Endothelial cell of hepatic sinusoid (primary cell): ENCODE measurements around the gene HIP1R.

Source experiments
- in situ Hi-C: cut with HindIII; loops from 2 replicates; pipeline ENCODE4 v1.10.0; 2017; ENCODE audit warnings: low sequenced_read_pairs

HIP1R gene

GRCh38 chr12:122845865-122846621, 10.8 kb downstream of the HIP1R start:
- in situ Hi-C loops, result loop anchor here (25.0 kb wide), 1 partner anchor 391 kb away; the partner anchor contains the start of genes MPHOSPH9 and MTRFR

DNA sequence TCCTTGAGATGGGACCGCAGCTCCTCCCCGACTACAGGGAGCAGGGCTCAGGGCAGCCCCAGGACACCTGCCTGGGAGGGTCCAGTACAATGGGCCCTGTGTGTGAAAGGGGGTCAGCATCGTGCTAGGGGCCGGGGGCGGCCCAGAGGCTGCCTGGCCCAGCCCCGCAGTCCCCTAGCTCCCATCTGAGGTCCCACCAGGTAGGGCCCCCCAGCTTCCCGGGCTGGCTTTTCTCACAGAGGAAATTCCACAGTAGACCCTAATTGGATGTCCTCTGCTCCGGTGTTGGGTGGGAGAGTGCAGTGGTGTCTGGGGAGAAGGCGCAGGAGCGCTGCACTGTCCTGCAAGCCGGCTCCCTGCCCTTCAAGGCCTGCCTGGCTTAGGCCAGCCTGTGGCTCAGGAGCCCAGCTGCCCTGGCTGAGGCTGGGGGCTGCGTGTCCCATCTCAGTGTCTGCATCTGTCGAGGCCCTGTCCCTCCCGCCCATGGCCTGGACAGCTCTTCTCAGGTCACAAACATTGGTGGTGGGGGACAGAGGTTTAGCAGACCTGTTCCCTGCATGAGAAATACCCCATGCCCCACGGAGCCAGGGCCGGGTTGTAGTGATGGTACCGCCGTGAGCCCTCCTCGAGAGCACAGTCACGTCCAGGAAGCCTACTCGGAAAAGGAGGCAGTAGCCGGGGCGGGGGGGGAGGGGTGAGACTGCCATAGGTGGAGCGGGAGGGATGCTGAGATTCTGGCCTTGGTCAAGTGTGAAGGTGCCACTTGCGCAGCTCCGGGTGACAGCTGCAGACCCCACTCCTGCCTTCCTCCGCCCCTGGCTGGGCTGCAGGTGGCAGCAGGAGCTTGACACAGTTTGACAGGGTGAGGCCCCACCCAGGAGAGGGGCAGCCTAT, 11.6 kb downstream of the HIP1R start:
- in situ Hi-C loops, result loop anchor here (25.0 kb wide), 1 partner anchor 390 kb away; the partner anchor contains the start of genes MPHOSPH9 and MTRFR

- in situ Hi-C loops, result loop anchor here (25.0 kb wide), 1 partner anchor 390 kb away; the partner anchor contains the start of genes MPHOSPH9 and MTRFR
Observed at GRCh38 chr12:122847516-122847836, 12.2 kb downstream of the HIP1R start.

DNA sequence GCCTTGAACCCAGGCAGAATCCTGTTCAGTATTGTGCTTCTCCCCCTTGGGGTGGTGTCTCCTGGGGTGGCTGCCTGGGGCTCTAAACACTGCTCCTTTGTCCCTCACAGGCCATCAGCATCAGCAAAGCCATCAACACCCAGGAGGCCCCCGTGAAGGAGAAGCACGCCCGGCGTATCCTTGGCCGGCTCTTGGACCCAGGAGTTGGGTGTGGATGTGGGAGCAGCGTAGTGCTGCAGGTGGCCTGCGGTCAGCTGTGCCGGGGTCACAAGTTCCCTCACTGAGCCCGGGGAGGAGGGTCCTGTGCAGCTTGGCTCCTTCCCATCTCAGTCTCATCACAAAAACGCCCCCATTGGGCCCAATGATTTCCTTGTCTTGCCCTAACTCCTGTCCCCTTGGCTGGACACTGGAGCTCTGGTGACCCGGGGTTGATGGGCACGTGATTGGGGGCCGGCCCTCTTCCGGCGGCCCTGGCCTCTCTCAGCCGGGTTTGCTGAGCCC, 12.7 kb downstream of the HIP1R start:
- in situ Hi-C loops, result loop anchor here (25.0 kb wide), 1 partner anchor 389 kb away; the partner anchor contains the start of genes MPHOSPH9 and MTRFR

GRCh38 chr12:122848471-122849351, 13.5 kb downstream of the HIP1R start:
- in situ Hi-C loops, result loop anchor here (25.0 kb wide), 1 partner anchor 389 kb away; the partner anchor contains the start of genes MPHOSPH9 and MTRFR

DNA sequence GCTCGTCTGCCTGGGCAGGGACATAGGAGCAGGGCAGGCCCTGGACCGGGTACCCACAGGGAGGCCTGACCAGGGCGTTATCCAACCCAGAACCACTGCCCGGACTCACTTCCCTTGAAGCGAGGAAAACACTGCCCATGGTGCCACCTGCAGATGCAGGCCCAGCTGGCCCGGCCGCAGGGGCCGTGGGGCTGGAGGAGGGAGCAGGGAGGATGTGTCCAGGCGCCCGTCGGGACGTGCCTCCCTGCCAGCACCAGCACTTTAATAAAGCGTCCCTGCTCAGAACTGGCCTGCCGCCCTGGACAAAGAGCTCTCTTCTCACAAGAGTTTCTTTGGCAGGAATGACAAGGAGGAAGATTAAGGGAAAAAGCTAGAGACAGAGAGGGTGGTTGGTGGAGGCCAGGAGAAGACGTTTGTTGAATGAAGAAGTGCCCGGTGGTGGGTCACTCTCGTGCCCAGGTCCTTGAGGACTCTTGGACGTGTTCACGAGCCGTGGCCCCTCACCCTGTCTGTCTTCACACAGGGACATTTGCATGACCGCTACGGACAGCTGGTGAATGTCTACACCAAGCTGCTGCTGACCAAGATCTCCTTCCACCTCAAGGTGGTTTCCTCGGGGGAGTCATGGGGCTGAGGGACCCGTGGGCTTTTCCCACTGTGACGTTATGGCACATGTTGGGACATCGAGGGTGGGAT, 14.2 kb downstream of the HIP1R start:
- in situ Hi-C loops, result loop anchor here (5.0 to 25.0 kb wide), 2 partner anchors 98 to 388 kb away; partner anchors contain the start of genes MPHOSPH9 and MTRFR

GRCh38 chr12:122850048-122850445, 14.8 kb downstream of the HIP1R start:
- in situ Hi-C loops, result loop anchor here (5.0 kb wide), 1 partner anchor 97 kb away; no protein-coding TSS in a partner anchor

DNA sequence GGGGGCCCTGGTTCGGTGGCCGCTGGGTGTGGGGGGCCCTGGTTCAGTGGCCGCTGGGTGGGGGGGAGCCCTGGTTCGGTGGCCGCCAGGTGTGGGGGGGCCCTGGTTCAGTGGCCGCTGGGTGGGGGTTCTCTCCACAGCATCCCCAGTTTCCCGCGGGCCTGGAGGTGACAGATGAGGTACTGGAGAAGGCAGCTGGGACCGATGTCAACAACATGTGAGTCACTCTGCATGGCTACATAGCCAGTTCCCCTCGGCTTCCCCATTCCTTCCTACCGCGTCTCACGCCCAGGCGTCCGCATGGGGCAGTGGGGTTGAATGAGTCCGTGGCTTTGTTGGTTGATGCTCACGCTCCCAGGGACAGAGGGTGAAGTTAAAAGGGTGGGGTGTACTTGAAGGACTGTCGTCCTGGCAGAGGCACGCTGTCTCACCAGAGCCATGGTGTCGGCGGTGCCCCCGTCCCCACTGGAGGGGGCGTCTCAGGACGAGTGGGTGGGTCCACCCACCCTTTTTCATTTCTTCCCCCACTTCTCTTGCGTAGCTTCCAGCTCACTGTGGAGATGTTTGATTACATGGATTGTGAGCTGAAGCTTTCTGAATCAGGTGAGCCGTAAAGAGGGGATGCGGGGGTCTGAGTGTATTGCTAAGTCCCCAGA, 15.6 kb downstream of the HIP1R start:
- in situ Hi-C loops, result loop anchor here (5.0 kb wide), 1 partner anchor 96 kb away; no protein-coding TSS in a partner anchor

DNA sequence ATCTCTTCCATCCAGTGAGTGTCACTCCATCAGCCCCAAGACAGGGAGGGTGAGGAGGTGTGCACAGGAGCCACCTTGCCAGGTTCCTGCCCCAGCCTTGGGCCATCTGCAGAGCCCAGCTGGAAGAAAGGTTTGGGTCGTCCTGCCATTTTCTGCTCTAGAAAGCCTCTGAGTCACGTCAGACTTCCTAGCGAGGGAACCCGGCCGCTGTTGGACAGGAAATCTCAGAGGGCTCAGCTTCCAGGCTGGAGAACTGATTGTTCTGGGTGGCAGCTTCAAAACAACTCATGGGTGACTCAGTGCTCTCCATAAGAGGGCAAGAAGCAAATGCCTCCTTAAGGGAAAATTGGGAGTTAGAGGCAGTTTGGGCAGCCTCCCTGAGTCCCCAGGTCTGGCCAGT, 16.6 kb downstream of the HIP1R start:
- in situ Hi-C loops, result loop anchor here (5.0 kb wide), 1 partner anchor 95 kb away; no protein-coding TSS in a partner anchor

DNA sequence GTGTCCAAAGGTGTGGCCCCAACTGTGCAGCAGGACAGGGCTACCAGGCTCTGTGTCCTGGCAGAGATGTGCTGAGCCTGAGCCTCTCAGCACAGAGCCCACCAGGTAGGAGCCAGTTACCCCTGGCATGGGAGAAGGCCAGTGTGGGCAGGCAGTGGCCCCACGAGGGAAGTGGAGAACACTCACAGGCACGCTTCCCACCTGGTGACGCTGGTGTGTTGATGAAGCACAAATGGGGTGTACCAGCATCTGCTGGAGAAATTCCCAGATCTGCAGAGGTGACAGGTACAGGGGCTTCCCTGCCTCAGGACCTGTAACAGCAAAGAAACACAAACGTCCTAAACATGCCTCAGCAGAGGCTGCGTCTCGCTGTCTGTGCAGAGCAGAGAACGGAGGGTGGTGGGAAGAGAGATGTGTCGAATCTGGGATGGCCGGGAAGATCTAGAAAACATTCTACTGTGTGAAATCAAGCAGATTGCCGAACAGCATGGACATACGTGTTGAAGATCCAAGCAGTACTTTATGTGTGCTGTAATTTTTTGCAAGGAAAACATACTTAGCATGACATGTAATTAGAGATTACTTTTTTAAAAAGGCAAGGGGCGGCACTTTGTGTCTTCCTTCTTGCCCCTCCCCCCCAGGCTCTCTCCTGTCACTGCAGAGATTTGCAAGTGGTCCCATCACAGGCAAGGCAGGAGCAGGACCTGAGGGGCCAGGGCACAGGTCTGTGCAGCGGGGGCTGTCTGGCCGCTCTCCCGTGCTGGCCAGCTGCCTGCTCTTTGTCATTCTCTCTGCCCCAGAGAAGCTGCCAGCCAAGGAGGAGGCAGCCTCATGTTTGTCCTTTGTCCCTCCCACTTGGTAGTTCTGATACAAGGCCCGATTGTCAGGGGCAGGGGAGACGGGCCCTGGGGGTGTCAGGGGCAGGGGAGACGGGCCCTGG, 17.3 kb downstream of the HIP1R start:
- in situ Hi-C loops, result loop anchor here (5.0 kb wide), 1 partner anchor 95 kb away; no protein-coding TSS in a partner anchor

DNA sequence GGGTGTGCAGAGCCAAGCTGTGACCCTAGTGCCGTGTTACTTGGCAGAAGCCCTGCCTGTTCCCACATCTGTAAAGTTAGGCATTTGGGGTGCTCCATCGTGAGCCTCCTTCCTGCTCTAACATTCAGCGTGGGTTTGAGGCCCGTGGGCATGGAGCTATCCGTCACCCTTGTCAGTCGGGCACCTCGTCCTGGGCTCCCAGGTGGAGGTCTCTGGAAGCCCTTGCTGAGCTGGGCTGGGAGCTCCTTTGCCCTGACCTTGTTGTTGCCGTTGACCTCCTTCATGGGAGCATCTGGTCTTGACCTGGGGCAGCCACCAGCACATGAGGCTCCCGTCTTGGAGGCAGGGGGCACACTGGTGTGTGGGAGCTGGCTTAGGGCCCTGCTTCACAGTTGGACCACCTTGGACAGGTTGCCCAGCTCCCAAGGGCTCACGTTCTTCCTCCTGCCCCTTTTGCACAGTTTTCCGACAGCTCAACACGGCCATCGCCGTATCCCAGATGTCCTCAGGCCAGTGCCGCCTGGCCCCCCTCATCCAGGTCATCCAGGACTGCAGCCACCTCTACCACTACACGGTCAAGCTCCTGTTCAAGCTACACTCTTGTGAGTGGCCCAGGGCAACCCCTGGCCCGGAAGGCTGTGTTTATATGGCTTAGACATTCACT, 18.5 kb downstream of the HIP1R start:
- in situ Hi-C loops, result loop anchor here (5.0 kb wide), 1 partner anchor 94 kb away; no protein-coding TSS in a partner anchor

DNA sequence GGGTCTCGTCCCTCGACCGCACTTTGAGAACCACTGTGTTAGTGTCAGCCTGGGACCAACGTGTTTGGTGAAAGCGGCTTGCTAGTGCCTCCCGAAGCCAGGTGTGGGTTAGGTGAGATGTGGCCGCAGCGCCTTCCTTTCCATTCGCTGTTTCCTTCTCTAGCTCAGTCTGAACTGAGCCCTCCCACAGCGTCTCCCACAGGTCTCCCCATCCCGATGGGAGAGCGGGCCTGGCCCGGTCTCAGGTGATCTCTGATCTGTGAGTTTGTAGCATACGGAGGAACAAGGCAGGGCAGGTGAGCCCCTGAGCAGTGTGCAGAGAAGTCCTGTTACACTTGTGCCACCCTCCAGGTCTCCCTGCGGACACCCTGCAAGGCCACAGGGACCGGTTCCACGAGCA, 19.3 kb downstream of the HIP1R start:
- in situ Hi-C loops, result loop anchor here (5.0 kb wide), 1 partner anchor 93 kb away; no protein-coding TSS in a partner anchor

GRCh38 chr12:122855071-122855829, 20.0 kb downstream of the HIP1R start:
- in situ Hi-C loops, result no loop called here

- in situ Hi-C loops, result no loop called here
Observed at GRCh38 chr12:122855928-122856831, 20.9 kb downstream of the HIP1R start.

GRCh38 chr12:122856999-122857671, 21.9 kb downstream of the HIP1R start:
- in situ Hi-C loops, result no loop called here
